HepG2 (cell line): ENCODE results near the gene YY1. TPM values are rescaled to one million over a fixed set of nuclear protein-coding genes. Genes with fewer than 3 reads are reported as not detected.
A peak's percentile ranks its signal among the peaks of the same experiment; 100 is the strongest.

ENCODE experiments used
- CAMTA2 ChIP-seq: sonication (generic); formaldehyde crosslinking; IDR thresholded peaks from 2 replicates; pipeline ENCODE4 v1.4.0; 2020; ENCODE audit warnings: mild to moderate bottlenecking, missing genetic modification reagents, borderline replicate concordance
- GATAD2A ChIP-seq: IDR thresholded peaks from 2 replicates; pipeline ENCODE4 v1.6.1; 2016
- KLF11 ChIP-seq: IDR thresholded peaks from 2 replicates; pipeline ENCODE4 v1.6.1; 2016; ENCODE audit warnings: missing compliant biosample characterization
- MEIS1 ChIP-seq: sonication (generic); formaldehyde crosslinking; IDR thresholded peaks from 2 replicates; pipeline ENCODE4 v1.9.0; 2021; ENCODE audit warnings: mild to moderate bottlenecking, missing genetic modification reagents, moderate library complexity, borderline replicate concordance
- PHF5A ChIP-seq: IDR thresholded peaks from one replicate; pipeline ENCODE4 v1.6.1; 2018; ENCODE audit warnings: low read depth, missing genetic modification reagents; ENCODE audit not compliant: unreplicated experiment
- POLR2A ChIP-seq, 2 experiments: IDR thresholded peaks; 2 replicates each; pipeline ENCODE4 v1.6.1; 2011; ENCODE audit warnings: low read depth in 2 of 2, low read length in 2 of 2, mild to moderate bottlenecking in 1 of 2, moderate library complexity in 1 of 2; ENCODE audit not compliant: insufficient read depth in 1 of 2
- RFXANK ChIP-seq: IDR thresholded peaks from 2 replicates; pipeline ENCODE4 v1.6.1; 2016
- SALL1 ChIP-seq: sonication (generic); formaldehyde crosslinking; IDR thresholded peaks from 2 replicates; pipeline ENCODE4 v1.8.0; 2022; ENCODE audit warnings: mild to moderate bottlenecking, missing genetic modification reagents
- SIN3A ChIP-seq: IDR thresholded peaks from 2 replicates; pipeline ENCODE4 v1.6.1; 2011; ENCODE audit warnings: low read depth, mild to moderate bottlenecking, control low read depth, low read length, borderline replicate concordance
- TBL1XR1 ChIP-seq: fragments of 150-350 bp; IDR thresholded peaks from 2 replicates; pipeline ENCODE4 v1.6.1; 2014; ENCODE audit warnings: borderline replicate concordance, low read length; ENCODE audit not compliant: partially characterized antibody
- TFDP2 ChIP-seq: sonication (generic); formaldehyde crosslinking; IDR thresholded peaks from 2 replicates; pipeline ENCODE4 v1.4.0; 2020; ENCODE audit warnings: missing genetic modification reagents
- ZEB1 ChIP-seq: IDR thresholded peaks from 2 replicates; pipeline ENCODE4 v1.6.1; 2012; ENCODE audit warnings: mild to moderate bottlenecking, low read depth, inconsistent platforms; ENCODE audit not compliant: insufficient replicate concordance
- ZMYM3 ChIP-seq: sonication (generic); formaldehyde crosslinking; IDR thresholded peaks from 2 replicates; pipeline ENCODE4 v1.5.1; 2020; ENCODE audit warnings: mild to moderate bottlenecking, missing genetic modification reagents
- ZNF20 ChIP-seq: sonication (generic); formaldehyde crosslinking; IDR thresholded peaks from 2 replicates; pipeline ENCODE4 v1.4.0; 2020; ENCODE audit warnings: mild to moderate bottlenecking, moderate library complexity, missing genetic modification reagents
- ZNF33B ChIP-seq: sonication (generic); formaldehyde crosslinking; IDR thresholded peaks from 2 replicates; pipeline ENCODE4 v1.5.1; 2020; ENCODE audit warnings: mild to moderate bottlenecking, missing genetic modification reagents
- ZNF7 ChIP-seq: IDR thresholded peaks from 2 replicates; pipeline ENCODE4 v1.6.1; 2016; ENCODE audit warnings: missing biosample characterization, missing genetic modification reagents
- ZNF724P ChIP-seq: sonication (generic); formaldehyde crosslinking; IDR thresholded peaks from 2 replicates; pipeline ENCODE4 v1.8.0; 2022; ENCODE audit warnings: missing genetic modification reagents, borderline replicate concordance
- ZNF770 ChIP-seq: sonication (generic); formaldehyde crosslinking; IDR thresholded peaks from 2 replicates; pipeline ENCODE4 v1.5.0; 2020; ENCODE audit warnings: mild to moderate bottlenecking, missing genetic modification reagents
- ZNF773 ChIP-seq: sonication (generic); formaldehyde crosslinking; IDR thresholded peaks from 2 replicates; pipeline ENCODE4 v1.4.0; 2020; ENCODE audit warnings: missing genetic modification reagents, borderline replicate concordance
- polyA plus RNA-seq, 8 experiments: library from polyadenylated mRNA; depleted of rRNA in 3 of 8; stranded (reverse) in 7 of 8; unstranded in 1 of 8; fragments of >200 nt; fragmentation: Illumina TruSeq in 4 of 8; extraction: Trizol in 4 of 8; gene quantifications; 2 replicates each; pipeline versions ENCODE4 v1.2.1 to v1.2.3, GENCODE V29; 2011 to 2016; ENCODE audit warnings: low read depth in 4 of 8, missing spikeins in 1 of 8, mixed read lengths in 1 of 8; ENCODE audit not compliant: insufficient read depth in 1 of 8
- total RNA-seq, 5 experiments: library from RNA; depleted of rRNA; stranded (reverse); fragments of >200 nt; fragmentation: Illumina TruSeq; extraction: Trizol; gene quantifications; 2 replicates each; pipeline ENCODE4 v1.2.3, GENCODE V29; 2016; ENCODE audit warnings: low read depth in 1 of 5
- TF ChIP-seq, protein P1 (sequence below): IDR thresholded peaks from 2 replicates; pipeline ENCODE4 v1.6.1; 2012; ENCODE audit warnings: inconsistent platforms
- TF ChIP-seq, protein P2 (sequence below): sonication (generic); formaldehyde crosslinking; IDR thresholded peaks from 2 replicates; pipeline ENCODE4 v1.4.0; 2020; ENCODE audit warnings: missing genetic modification reagents, borderline replicate concordance
- TF ChIP-seq, protein P3 (sequence below): sonication (generic); formaldehyde crosslinking; conservative IDR thresholded peaks from 2 replicates; pipeline ENCODE4 v1.4.0; 2020; ENCODE audit warnings: mild to moderate bottlenecking, missing genetic modification reagents, moderate library complexity

Gene YY1
- total and polyA plus RNA-seq, 2 of the 13 experiments (the other 11 are each of a cell fraction or from before 2014, with no cell fraction given): 29.4 to 68.1 TPM

GRCh38 chr14:100323121-100323941 lies 84.4 kb downstream of the YY1 start, which contains the start of gene SLC25A47 (continued):
- TF ChIP-seq, protein P1, sequence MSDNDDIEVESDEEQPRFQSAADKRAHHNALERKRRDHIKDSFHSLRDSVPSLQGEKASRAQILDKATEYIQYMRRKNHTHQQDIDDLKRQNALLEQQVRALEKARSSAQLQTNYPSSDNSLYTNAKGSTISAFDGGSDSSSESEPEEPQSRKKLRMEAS: peak; percentile 63
- no peak for TF ChIP-seq SIN3A
- no peak for TF ChIP-seq TFDP2 (CRISPR knock-in tag)
- no peak for TF ChIP-seq KLF11 (CRISPR knock-in tag)
- TF ChIP-seq, protein P2, sequence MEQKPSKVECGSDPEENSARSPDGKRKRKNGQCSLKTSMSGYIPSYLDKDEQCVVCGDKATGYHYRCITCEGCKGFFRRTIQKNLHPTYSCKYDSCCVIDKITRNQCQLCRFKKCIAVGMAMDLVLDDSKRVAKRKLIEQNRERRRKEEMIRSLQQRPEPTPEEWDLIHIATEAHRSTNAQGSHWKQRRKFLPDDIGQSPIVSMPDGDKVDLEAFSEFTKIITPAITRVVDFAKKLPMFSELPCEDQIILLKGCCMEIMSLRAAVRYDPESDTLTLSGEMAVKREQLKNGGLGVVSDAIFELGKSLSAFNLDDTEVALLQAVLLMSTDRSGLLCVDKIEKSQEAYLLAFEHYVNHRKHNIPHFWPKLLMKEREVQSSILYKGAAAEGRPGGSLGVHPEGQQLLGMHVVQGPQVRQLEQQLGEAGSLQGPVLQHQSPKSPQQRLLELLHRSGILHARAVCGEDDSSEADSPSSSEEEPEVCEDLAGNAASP (CRISPR knock-in tag): peak; percentile 72; the same call in 1 of the 2 replicates
- TF ChIP-seq ZNF773: no peak
- no peak for TF ChIP-seq TBL1XR1
- no peak for TF ChIP-seq ZEB1
- no peak for TF ChIP-seq ZNF7
- no peak for TF ChIP-seq ZNF724P (CRISPR knock-in tag)
- peak; percentile 84 for TF ChIP-seq SALL1
- no peak for TF ChIP-seq PHF5A (CRISPR knock-in tag)
- TF ChIP-seq ZMYM3 (CRISPR knock-in tag): no peak; the same call in 1 of the 2 replicates
- TF ChIP-seq, protein P3, sequence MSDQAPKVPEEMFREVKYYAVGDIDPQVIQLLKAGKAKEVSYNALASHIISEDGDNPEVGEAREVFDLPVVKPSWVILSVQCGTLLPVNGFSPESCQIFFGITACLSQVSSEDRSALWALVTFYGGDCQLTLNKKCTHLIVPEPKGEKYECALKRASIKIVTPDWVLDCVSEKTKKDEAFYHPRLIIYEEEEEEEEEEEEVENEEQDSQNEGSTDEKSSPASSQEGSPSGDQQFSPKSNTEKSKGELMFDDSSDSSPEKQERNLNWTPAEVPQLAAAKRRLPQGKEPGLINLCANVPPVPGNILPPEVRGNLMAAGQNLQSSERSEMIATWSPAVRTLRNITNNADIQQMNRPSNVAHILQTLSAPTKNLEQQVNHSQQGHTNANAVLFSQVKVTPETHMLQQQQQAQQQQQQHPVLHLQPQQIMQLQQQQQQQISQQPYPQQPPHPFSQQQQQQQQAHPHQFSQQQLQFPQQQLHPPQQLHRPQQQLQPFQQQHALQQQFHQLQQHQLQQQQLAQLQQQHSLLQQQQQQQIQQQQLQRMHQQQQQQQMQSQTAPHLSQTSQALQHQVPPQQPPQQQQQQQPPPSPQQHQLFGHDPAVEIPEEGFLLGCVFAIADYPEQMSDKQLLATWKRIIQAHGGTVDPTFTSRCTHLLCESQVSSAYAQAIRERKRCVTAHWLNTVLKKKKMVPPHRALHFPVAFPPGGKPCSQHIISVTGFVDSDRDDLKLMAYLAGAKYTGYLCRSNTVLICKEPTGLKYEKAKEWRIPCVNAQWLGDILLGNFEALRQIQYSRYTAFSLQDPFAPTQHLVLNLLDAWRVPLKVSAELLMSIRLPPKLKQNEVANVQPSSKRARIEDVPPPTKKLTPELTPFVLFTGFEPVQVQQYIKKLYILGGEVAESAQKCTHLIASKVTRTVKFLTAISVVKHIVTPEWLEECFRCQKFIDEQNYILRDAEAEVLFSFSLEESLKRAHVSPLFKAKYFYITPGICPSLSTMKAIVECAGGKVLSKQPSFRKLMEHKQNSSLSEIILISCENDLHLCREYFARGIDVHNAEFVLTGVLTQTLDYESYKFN (CRISPR knock-in tag): peak; percentile 61
- TF ChIP-seq RFXANK (CRISPR knock-in tag): no peak
- peak; percentile 17; the same call in 1 of the 2 replicates for TF ChIP-seq ZNF770 (CRISPR knock-in tag)
- TF ChIP-seq ZNF33B (CRISPR knock-in tag): peak; percentile 52; the same call in 1 of the 2 replicates
- peak; percentile 33; the same call in 1 of the 2 replicates for TF ChIP-seq GATAD2A (CRISPR knock-in tag)
- TF ChIP-seq CAMTA2 (CRISPR knock-in tag): no peak
- no peak for TF ChIP-seq ZNF20
- peak in 1 of 2 experiments; percentile 60; a peak in 2 of 4 replicates for TF ChIP-seq POLR2A (IDR thresholded peaks at IDR 0.05; ENCODE audit: insufficient read depth in 1 of 2, low read depth in 2 of 2, low read length in 2 of 2)
- peak; percentile 42; the same call in 1 of the 2 replicates for TF ChIP-seq MEIS1 (CRISPR knock-in tag)
